Thyroid gland (tissue), 4 donors: ENCODE results near the gene TMEM202. TPM values are rescaled to one million over a fixed set of nuclear protein-coding genes. Genes with fewer than 3 reads are reported as not detected.

Source experiments
- DNase-seq, 2 donors: peaks; one replicate each; pipeline ENCODE4 v3.0.0-alpha.2; 2019
- H3K27ac ChIP-seq, 3 donors: fragments of 200-600 bp; sonication (generic); 1 replicate in 2 of 3; 2 replicates in 1 of 3; pipeline ENCODE4 v1.5.1; 2016 to 2019; ENCODE audit warnings: mild to moderate bottlenecking in 1 of 3, moderate library complexity in 1 of 3
- H3K27me3 ChIP-seq: fragments of 200-600 bp; sonication (generic); one replicate; pipeline ENCODE4 v1.5.1; 2019
- H3K36me3 ChIP-seq, 2 donors: fragments of 200-600 bp; sonication (generic); one replicate each; pipeline ENCODE4 v1.5.1; 2016 to 2019
- H3K4me1 ChIP-seq, 2 donors: fragments of 200-600 bp; sonication (generic); one replicate each; pipeline ENCODE4 v1.5.1; 2017 to 2019
- H3K4me3 ChIP-seq, 3 donors: fragments of 200-600 bp; sonication (generic); replicated peaks in 1 of 3; 1 replicate in 2 of 3; 2 replicates in 1 of 3; pipeline ENCODE4 v1.5.1; 2016; ENCODE audit warnings: mild to moderate bottlenecking in 1 of 3
- H3K9me3 ChIP-seq: fragments of 200-600 bp; sonication (generic); one replicate; pipeline ENCODE4 v1.5.1; 2017
- CTCF ChIP-seq, 6 experiments: fragments of 200-600 bp in 3 of 6; fragments of 450-650 bp in 3 of 6; sonication (generic) in 3 of 6; IDR thresholded peaks; one replicate each; pipeline ENCODE4 v1.5.1; 2016 to 2019; ENCODE audit warnings: antibody characterized with exemption in 6 of 6, mild to moderate bottlenecking in 2 of 6, inconsistent platforms in 1 of 6, moderate library complexity in 1 of 6
- POLR2A ChIP-seq, 2 donors: fragments of 450-650 bp; IDR thresholded peaks; one replicate each; pipeline ENCODE4 v1.6.1; 2017; ENCODE audit warnings: antibody characterized with exemption in 2 of 2, mild to moderate bottlenecking in 2 of 2, moderate library complexity in 1 of 2
- WGBS, 2 donors: methylation state at CpG; one replicate each; pipeline ENCODE4 v1.1.5; 2017; 5-methylcytosine and 5-hydroxymethylcytosine counted together
- intact Hi-C: fragments of 100-400 bp; cut with DNase I; formaldehyde crosslinking; loops from one replicate; pipeline ENCODE4 v1.15.1; 2023
- total RNA-seq, 4 donors: library from RNA; depleted of rRNA; stranded (reverse); fragments of >200 nt; gene quantifications; one replicate each; pipeline ENCODE4 v1.2.3, GENCODE V29; 2016

TMEM202 gene
- total RNA-seq, 4 donors from 2014 or later, result not detected

- Histone ChIP-seq H3K9me3 (no peaks in the 10 kb centered on the region), H3K27me3 (no peaks in the 10 kb centered on the region), H3K27ac (no peak overlapping the region), H3K36me3 (no peaks in the 10 kb centered on the region), H3K4me3 (no peak overlapping the region), H3K4me1 (no peaks in the 10 kb centered on the region)
- TF ChIP-seq POLR2A (IDR thresholded peaks at IDR 0.05) (no peak), CTCF (IDR thresholded peaks at IDR 0.05) (no peak)
- DNase-seq, result no peak
- 65 to 81% methylated on average over 1 of the region's 1 CpG for WGBS, 2 donors
- intact Hi-C loops, result no loop called here
Observed at GRCh38 chr15:72445426-72445825, 47.3 kb downstream of the TMEM202 start.

GRCh38 chr15:72450805-72451204 lies 52.7 kb downstream of the TMEM202 start:
- no peak for DNase-seq
- Histone ChIP-seq H3K9me3 (no peaks in the 10 kb centered on the region), H3K4me1 (no peaks in the 10 kb centered on the region), H3K27me3 (no peaks in the 10 kb centered on the region), H3K4me3 (no peak overlapping the region), H3K27ac (no peak overlapping the region), H3K36me3 (no peaks in the 10 kb centered on the region)
- TF ChIP-seq CTCF (IDR thresholded peaks at IDR 0.05) (no peak), POLR2A (IDR thresholded peaks at IDR 0.05) (no peak)
- intact Hi-C loops, result no loop called here
- 78 to 91% methylated on average over 6 of the region's 6 CpGs for WGBS, 2 donors

- intact Hi-C loops, result no loop called here
- no peaks in the 10 kb centered on the region for H3K9me3 ChIP-seq
Observed at GRCh38 chr15:72451224-72451623, 53.1 kb downstream of the TMEM202 start.

GRCh38 chr15:72456684-72457083 lies 58.6 kb downstream of the TMEM202 start:
- intact Hi-C loops, result no loop called here
- H3K9me3 ChIP-seq, result no peaks in the 10 kb centered on the region

More at GRCh38 chr15:72451224-72451623, 53.1 kb downstream of the TMEM202 start:
- Histone ChIP-seq H3K27ac (no peak overlapping the region), H3K4me3 (no peak overlapping the region), H3K36me3 (no peaks in the 10 kb centered on the region), H3K4me1 (no peaks in the 10 kb centered on the region), H3K27me3 (no peaks in the 10 kb centered on the region)
- WGBS, 2 donors, result 81 to 84% methylated on average over 8 to 9 of the region's 9 CpGs
- no peak for TF ChIP-seq POLR2A (IDR thresholded peaks at IDR 0.05)
- no peak for TF ChIP-seq CTCF (IDR thresholded peaks at IDR 0.05)
- no peak for DNase-seq

More at GRCh38 chr15:72456684-72457083, 58.6 kb downstream of the TMEM202 start:
- DNase-seq, result no peak
- H3K27me3 ChIP-seq, result no peaks in the 10 kb centered on the region
- H3K36me3 ChIP-seq, result no peaks in the 10 kb centered on the region
- WGBS, 2 donors, result 92 to 94% methylated on average over 7 of the region's 7 CpGs
- H3K27ac ChIP-seq, result no peak overlapping the region
- no peak for TF ChIP-seq POLR2A (IDR thresholded peaks at IDR 0.05)
- no peak for TF ChIP-seq CTCF (IDR thresholded peaks at IDR 0.05)
- no peaks in the 10 kb centered on the region for H3K4me1 ChIP-seq
- no peak overlapping the region for H3K4me3 ChIP-seq

Other genes starting within 250 kb of the TMEM202 start
- gene GRAMD2A, start 200.5 kb upstream of the TMEM202 start, total RNA-seq, result 10 to 100 TPM in 1 of 4 donors, 1 to 10 TPM in 3; 8.8 to 26.9 (median 9.0) TPM
- gene PKM, start 167.1 kb upstream of the TMEM202 start, total RNA-seq, result 100 to 1,000 TPM; 270 to 587 (median 340) TPM
- gene PARP6, start 125.8 kb upstream of the TMEM202 start, total RNA-seq, result 10 to 100 TPM; 54.2 to 98.0 (median 70.4) TPM
- gene CELF6, start 78.1 kb upstream of the TMEM202 start, total RNA-seq, result 1 to 10 TPM; 2.3 to 9.8 (median 6.8) TPM
- 100 to 1,000 TPM; 104 to 140 (median 111) TPM for gene HEXA, start 22.3 kb upstream of the TMEM202 start, total RNA-seq
- 10 to 100 TPM; 42.6 to 90.0 (median 58.5) TPM for gene ARIH1, start 76.0 kb downstream of the TMEM202 start, total RNA-seq